GM19452 (cell line): Measurements from ENCODE around the gene IKZF1.
A peak's percentile ranks its signal among the peaks of the same experiment; 100 is the strongest.

Experiments used
- ATAC-seq: cut with Tn5 transposase; IDR thresholded peaks from one replicate; pipeline ENCODE4 v1.9.1; 2021; ENCODE audit not compliant: unreplicated experiment

Gene IKZF1

GRCh38 chr7:50304129-50304910 lies at the start of gene IKZF1:
Gene IKZF1 (plus strand): TSS chr7:50304716. CDS start chr7:50319062, 14,346 bp downstream.
- ATAC-seq: peak; percentile 27

DNA sequence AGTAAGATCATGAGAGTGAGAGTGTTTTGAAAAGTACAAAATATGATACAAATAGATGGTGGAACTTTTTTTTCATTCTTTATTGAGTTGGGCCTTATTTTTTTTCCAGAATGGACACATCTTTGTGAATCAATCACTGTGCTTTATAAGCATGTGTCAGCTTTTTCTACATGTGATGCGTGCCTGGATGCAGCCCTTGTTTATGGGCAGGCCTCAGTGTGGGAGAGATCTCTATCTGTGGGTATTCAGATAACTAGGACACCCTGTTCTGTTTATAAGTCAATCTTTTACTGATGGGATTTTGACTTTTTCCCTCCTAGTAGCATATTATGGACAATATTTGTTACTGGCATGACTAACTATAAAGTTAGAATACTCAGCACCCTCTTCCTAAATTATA lies 42.9 kb upstream of the IKZF1 start:
- no peak for ATAC-seq

DNA sequence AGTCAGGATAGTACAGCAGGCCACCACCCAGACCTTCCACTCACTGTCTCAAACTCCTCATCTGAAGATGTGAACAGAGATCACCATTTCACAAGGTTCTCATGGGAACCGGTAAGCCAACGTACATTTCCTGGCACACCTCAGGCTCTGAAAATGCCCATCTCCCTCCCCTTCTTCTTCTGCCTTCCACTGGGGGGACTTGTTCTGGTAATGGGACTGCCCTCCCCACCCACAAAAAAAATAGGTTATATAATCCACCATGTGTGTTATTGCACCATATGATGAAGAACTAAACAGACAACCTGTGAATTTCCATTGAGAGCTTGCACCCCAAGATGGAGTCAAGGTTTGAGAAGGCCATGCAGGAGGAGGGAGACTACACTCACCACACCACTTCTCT lies 42.1 kb upstream of the IKZF1 start:
- peak; percentile 3 for ATAC-seq

DNA sequence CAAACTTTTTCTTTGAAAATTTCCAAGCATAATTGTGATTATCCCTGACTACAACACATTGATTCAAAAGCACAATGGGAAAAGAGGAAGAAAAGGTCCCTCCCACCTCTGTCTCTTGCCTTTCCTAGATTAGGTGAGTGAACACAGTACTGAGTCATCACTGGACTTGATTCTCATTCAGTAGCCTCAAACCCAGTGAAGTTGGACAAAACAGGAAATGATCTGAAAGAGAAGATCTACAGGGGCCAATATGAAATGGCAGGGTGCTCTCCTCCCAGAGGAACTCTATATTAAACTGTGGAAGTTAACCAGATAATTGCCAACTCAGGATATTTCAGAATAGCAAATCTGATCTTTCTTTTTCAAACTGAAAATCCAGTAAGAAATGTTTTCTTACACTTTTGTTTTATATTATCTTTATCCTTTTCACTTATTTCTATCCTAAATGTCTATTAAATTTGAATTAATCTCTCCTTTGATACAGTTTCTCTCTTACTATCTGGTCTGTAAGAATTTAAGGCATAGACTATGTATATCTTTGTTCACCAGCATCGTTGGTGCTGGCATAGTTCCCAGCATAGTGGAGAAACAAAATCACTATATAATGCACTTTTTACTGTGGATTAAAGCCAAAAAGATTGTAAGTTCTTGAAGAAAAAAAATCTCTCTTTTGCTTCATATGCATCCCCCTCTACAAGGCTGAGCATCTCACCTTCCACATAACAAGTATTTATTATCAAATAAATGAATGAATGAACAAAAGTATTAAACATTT lies 41.4 kb upstream of the IKZF1 start:
- peak; percentile 58 for ATAC-seq

DNA sequence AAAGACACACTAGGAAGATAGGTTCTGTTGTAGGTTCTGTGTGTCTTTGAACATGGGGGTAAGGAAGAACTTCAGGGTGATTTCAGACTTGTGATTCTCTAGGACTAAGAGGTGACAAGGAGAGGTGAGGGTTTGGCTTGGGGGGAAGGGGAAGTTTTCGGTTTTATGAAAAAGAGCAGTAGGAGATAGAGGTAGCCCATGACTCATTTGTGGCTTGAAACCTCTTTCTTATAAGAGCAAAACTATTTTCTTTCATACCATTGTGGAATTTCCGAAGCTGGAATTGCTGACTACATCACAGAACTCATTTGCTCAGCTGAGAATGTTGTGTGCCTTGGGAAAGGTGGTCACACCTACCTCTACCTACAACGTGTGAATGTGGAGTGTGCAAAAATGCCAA lies 39.6 kb upstream of the IKZF1 start:
- ATAC-seq: no peak

GRCh38 chr7:50265968-50266634 lies 38.4 kb upstream of the IKZF1 start:
- ATAC-seq: no peak

- ATAC-seq: peak; percentile 49
Measured at GRCh38 chr7:50266635-50267386, 37.7 kb upstream of the IKZF1 start.

DNA sequence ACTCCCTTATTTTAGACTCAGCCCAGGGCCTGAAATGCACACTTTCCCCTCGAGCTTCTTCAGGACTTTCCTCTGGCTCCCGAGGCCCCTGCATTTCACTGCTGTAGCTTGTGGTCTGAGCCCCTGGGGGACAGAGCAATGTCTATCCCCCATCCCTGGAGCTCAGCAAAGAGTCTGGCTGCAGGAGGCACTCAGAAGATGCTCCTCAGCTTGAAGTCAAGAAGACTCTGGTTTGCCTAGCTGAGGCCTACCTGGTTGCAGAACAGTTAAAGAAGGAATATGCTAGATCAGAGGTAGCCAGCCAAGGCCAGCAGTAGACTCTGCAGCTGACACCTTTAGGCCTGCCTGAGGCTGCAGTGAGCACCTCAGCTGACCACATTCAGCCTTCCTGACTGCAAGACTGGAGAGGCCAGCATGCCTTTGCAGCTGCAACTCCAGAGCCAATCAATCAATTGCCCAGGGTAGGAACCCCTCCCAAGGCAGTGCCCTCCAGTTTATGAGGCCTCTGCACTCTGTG lies 36.9 kb upstream of the IKZF1 start:
- ATAC-seq: no peak

GRCh38 chr7:50268223-50268622 lies 36.3 kb upstream of the IKZF1 start:
- ATAC-seq: no peak

DNA sequence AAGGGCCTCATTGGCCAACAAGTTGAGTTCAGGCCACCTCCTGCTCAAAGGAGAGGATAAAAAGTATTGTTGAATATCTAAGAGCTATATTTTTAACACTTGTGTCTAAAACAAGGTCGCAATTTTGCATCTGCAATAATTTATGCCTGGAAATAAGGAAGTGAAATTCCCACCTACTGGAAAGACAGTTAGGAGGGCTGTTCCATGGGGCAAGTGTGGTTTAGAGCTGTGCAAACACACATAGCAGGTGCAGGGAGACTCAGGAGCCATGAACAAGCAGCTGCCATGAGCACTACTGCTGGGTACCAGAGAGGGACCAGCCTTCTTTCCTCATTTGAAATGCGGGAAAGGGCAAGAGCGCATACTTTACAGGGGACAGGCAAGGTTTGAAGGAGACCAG lies 35.5 kb upstream of the IKZF1 start:
- ATAC-seq: no peak

- peak; percentile 26 for ATAC-seq
Measured at GRCh38 chr7:50270531-50271018, 33.9 kb upstream of the IKZF1 start.

- peak; percentile 47 for ATAC-seq
Measured at GRCh38 chr7:50272808-50273207, 31.7 kb upstream of the IKZF1 start.

- ATAC-seq: no peak
Measured at GRCh38 chr7:50273301-50273700, 31.2 kb upstream of the IKZF1 start.

- ATAC-seq: no peak
Measured at GRCh38 chr7:50273870-50274269, 30.6 kb upstream of the IKZF1 start.

DNA sequence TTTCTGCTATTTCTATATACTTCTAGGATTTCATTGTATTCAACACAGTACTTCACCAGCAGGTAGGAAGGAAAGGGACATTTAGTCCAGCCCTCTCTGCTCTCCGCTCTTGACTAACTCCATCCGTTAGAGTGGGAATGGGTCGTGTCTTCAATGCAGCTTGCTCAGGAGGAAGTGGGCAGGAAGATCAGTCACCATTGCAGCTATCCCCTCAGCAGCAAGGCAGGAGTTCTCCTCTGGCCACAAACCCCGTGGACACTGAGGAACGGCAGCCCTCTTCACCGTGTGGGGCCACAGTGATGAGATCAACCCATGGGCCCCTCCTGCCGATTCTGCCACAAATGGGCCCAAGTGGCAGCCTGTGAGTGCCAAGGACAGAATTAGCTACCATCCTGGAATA lies 30.2 kb upstream of the IKZF1 start:
- no peak for ATAC-seq

DNA sequence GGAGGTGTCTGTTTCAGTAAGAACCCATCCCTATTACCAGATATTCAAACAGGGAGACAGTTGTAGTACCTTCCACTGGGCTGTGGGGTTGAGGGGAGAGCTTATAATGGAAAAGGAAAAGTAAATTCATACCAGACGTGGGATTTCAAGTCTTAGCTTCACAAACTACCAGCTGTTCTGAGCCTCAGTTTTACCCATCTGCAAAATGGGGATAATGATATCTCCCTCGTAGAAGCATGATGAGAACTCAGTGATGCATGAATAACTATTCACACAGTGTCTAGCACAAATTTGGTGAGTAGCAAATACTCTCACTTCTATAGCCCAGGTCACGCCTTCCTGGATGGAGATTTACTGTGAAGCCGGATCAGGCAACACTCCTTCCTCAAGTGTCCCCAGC lies 29.1 kb upstream of the IKZF1 start:
- no peak for ATAC-seq

- no peak for ATAC-seq
Measured at GRCh38 chr7:50276483-50276882, 28.0 kb upstream of the IKZF1 start.

DNA sequence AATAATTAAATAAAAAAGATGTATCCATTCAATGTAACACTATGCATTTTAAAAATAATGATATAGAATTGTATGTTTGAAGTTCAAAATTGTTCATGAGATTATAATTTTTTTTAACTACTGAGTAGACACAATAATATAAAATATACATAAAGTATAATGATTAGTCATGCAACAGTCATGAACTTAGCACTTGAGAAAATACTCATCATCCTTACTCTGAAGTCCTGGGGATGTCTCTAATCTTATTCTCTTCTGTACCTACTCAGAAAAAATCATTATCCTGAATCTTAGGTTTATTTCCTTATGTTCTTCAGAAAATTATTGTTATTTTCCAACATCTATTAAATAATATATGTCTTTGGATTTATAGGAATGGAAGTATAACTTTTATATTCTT lies 26.4 kb upstream of the IKZF1 start:
- ATAC-seq: no peak

DNA sequence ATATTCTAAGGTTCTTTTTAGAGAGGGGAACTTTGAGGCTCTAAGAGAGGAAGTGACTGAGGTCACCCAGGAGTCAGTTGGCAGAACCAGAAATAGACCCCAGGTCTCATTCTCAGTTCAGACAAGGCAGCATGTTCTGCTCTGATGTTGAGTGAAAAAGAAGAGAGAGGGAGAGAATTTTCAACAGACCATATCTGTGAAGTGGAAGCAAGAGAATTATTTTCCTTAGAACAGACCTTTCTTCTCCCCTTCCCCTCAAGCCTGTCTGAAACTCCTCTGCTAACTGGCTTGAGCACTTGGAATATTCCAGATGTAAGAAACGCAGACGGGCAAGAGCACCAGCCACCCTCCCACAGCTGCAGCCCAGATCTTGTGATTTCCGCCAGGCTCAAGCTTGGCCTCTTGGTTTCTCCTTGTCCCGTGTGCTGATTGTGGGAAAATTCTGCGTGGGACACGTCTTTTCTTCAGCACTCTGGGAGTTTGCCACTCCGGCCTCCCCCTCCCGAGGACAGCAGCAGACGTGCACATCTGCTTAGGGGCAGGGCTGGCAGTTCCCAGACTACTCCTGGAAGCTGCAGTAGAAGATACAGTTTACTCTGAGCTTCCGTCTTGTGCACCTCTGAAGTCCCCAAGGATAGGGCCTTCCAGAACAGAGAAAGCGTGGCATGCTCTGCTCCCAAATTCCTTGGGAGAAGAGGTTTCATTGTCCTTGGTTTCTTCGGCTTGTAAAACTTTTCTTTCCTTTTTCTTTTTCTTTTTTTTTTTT lies 22.7 kb upstream of the IKZF1 start:
- peak; percentile 96 for ATAC-seq
